H9 (cell line): ENCODE data around the gene LAMP5. TPM values are rescaled to one million over a fixed set of nuclear protein-coding genes. Genes with fewer than 3 reads are reported as not detected.

ENCODE experiments used
- DNase-seq: peaks from one replicate; pipeline ENCODE4 v3.0.0-alpha.2; 2017
- H2AFZ ChIP-seq: one replicate; pipeline ENCODE4 v1.6.1; 2013; ENCODE audit warnings: mild to moderate bottlenecking, low read length, control low read depth, moderate library complexity
- H2AK5ac ChIP-seq: 2 replicates; pipeline ENCODE4 v1.6.1; 2013; ENCODE audit warnings: low read length, control low read depth, mixed read lengths; ENCODE audit not compliant: insufficient read length
- H2BK120ac ChIP-seq: one replicate; pipeline ENCODE4 v1.6.1; 2013; ENCODE audit warnings: low read depth, mild to moderate bottlenecking, low read length, control low read depth, inconsistent platforms; ENCODE audit not compliant: poor library complexity, severe bottlenecking
- H2BK12ac ChIP-seq: 2 replicates; pipeline ENCODE4 v1.6.1; 2013; ENCODE audit warnings: low read length, control low read depth, mixed read lengths, low read depth; ENCODE audit not compliant: insufficient read length
- H2BK15ac ChIP-seq: 2 replicates; pipeline ENCODE4 v1.6.1; 2013; ENCODE audit warnings: low read depth, low read length, control low read depth
- H2BK20ac ChIP-seq: one replicate; pipeline ENCODE4 v1.6.1; 2013; ENCODE audit warnings: low read depth, mild to moderate bottlenecking, low read length, control low read depth, inconsistent platforms; ENCODE audit not compliant: poor library complexity, severe bottlenecking
- H2BK5ac ChIP-seq: 2 replicates; pipeline ENCODE4 v1.6.1; 2013; ENCODE audit warnings: low read length, control low read depth, mixed read lengths; ENCODE audit not compliant: insufficient read length
- H3K14ac ChIP-seq: 2 replicates; pipeline ENCODE4 v1.6.1; 2013; ENCODE audit warnings: low read length, control low read depth; ENCODE audit not compliant: insufficient read depth
- H3K18ac ChIP-seq: 2 replicates; pipeline ENCODE4 v1.6.1; 2013; ENCODE audit warnings: low read depth, mild to moderate bottlenecking, mixed read lengths, low read length, control low read depth; ENCODE audit not compliant: insufficient read length
- H3K23ac ChIP-seq: 2 replicates; pipeline ENCODE4 v1.6.1; 2013; ENCODE audit warnings: low read length, control low read depth, mixed read lengths, low read depth; ENCODE audit not compliant: insufficient read length
- H3K23me2 ChIP-seq: 2 replicates; pipeline ENCODE4 v1.6.1; 2013; ENCODE audit warnings: low read depth, mild to moderate bottlenecking, mixed read lengths, low read length, control low read depth; ENCODE audit not compliant: insufficient read length, poor library complexity, severe bottlenecking
- H3K27ac ChIP-seq: 2 replicates; pipeline ENCODE4 v1.5.1; 2013; ENCODE audit warnings: low read length, control low read depth, mixed read lengths, low read depth; ENCODE audit not compliant: insufficient read length
- H3K27me3 ChIP-seq: 2 replicates; pipeline ENCODE4 v1.6.1; 2013; ENCODE audit warnings: low read length, control low read depth, inconsistent platforms; ENCODE audit not compliant: insufficient read depth
- H3K4ac ChIP-seq: 2 replicates; pipeline ENCODE4 v1.6.1; 2013; ENCODE audit warnings: low read depth, mild to moderate bottlenecking, control low read depth, inconsistent platforms, low read length, moderate library complexity
- H3K4me1 ChIP-seq: 2 replicates; pipeline ENCODE4 v1.6.1; 2013; ENCODE audit warnings: low read length, control low read depth, inconsistent platforms; ENCODE audit not compliant: insufficient read depth
- H3K4me2 ChIP-seq: 2 replicates; pipeline ENCODE4 v1.6.1; 2013; ENCODE audit warnings: low read length, control low read depth, mixed read lengths; ENCODE audit not compliant: insufficient read length, insufficient read depth
- H3K56ac ChIP-seq: 2 replicates; pipeline ENCODE4 v1.6.1; 2013; ENCODE audit warnings: low read depth, mild to moderate bottlenecking, mixed read lengths, low read length, control low read depth; ENCODE audit not compliant: insufficient read length
- H3K79me1 ChIP-seq: 2 replicates; pipeline ENCODE4 v1.6.1; 2013; ENCODE audit warnings: low read depth, mild to moderate bottlenecking, moderate library complexity, low read length, control low read depth, inconsistent platforms; ENCODE audit not compliant: insufficient read depth, poor library complexity, severe bottlenecking
- H3K79me2 ChIP-seq: 2 replicates; pipeline ENCODE4 v1.6.1; 2013; ENCODE audit warnings: low read length, control low read depth, inconsistent platforms; ENCODE audit not compliant: insufficient read depth
- H3K9ac ChIP-seq: 2 replicates; pipeline ENCODE4 v1.6.1; 2013; ENCODE audit warnings: low read length, control low read depth, mixed read lengths; ENCODE audit not compliant: insufficient read length; ENCODE audit errors: extremely low read depth
- H3K9me3 ChIP-seq: one replicate; pipeline ENCODE4 v1.6.1; 2013; ENCODE audit warnings: low read depth, low read length, inconsistent platforms; ENCODE audit not compliant: control insufficient read depth
- H3T11ph ChIP-seq: one replicate; pipeline ENCODE4 v1.6.1; 2013; ENCODE audit warnings: mild to moderate bottlenecking, low read length, control low read depth, inconsistent platforms
- H4K20me1 ChIP-seq: one replicate; pipeline ENCODE4 v1.6.1; 2013; ENCODE audit not compliant: control insufficient read depth, insufficient read length, insufficient read depth
- H4K5ac ChIP-seq: 2 replicates; pipeline ENCODE4 v1.6.1; 2013; ENCODE audit warnings: low read depth, mild to moderate bottlenecking, mixed read lengths, low read length, control low read depth; ENCODE audit not compliant: insufficient read length
- H4K8ac ChIP-seq: replicated peaks from 2 replicates; pipeline ENCODE4 v1.6.1; 2013; ENCODE audit warnings: low read length, control low read depth, mixed read lengths, low read depth; ENCODE audit not compliant: insufficient read length
- H4K91ac ChIP-seq: 2 replicates; pipeline ENCODE4 v1.6.1; 2013; ENCODE audit warnings: low read depth, mild to moderate bottlenecking, moderate library complexity, mixed read lengths, low read length, control low read depth; ENCODE audit not compliant: insufficient read length
- H3K27ac Mint-ChIP-seq, 3 experiments: 2 replicates in 2 of 3; 3 replicates in 1 of 3; pipeline ENCODE4 v1.8.0; 2020 to 2021; ENCODE audit warnings: mixed read lengths in 3 of 3, mild to moderate bottlenecking in 1 of 3, moderate library complexity in 1 of 3
- H3K27me3 Mint-ChIP-seq: 2 replicates; pipeline ENCODE4 v1.8.0; 2021; ENCODE audit warnings: low read depth, mild to moderate bottlenecking, moderate library complexity, mixed read lengths
- H3K36me3 Mint-ChIP-seq, 3 experiments: 2 replicates in 2 of 3; 3 replicates in 1 of 3; pipeline ENCODE4 v1.8.0; 2020 to 2021; ENCODE audit warnings: low read depth in 3 of 3, mixed read lengths in 3 of 3; ENCODE audit not compliant: insufficient read depth in 1 of 3
- H3K4me1 Mint-ChIP-seq, 2 experiments: 2 replicates each; pipeline ENCODE4 v1.8.0; 2020; ENCODE audit warnings: mixed read lengths in 2 of 2
- H3K4me3 Mint-ChIP-seq, 2 experiments: 2 replicates in 1 of 2; 3 replicates in 1 of 2; pipeline ENCODE4 v1.8.0; 2020 to 2021; ENCODE audit warnings: mild to moderate bottlenecking in 2 of 2, mixed read lengths in 2 of 2, moderate library complexity in 1 of 2
- H3K9me3 Mint-ChIP-seq, 2 experiments: 2 replicates in 1 of 2; 3 replicates in 1 of 2; pipeline ENCODE4 v1.8.0; 2020; ENCODE audit warnings: mild to moderate bottlenecking in 2 of 2, mixed read lengths in 2 of 2, moderate library complexity in 1 of 2
- CTCF ChIP-seq: fragments of 200-600 bp; sonication (generic); conservative IDR thresholded peaks from 3 replicates; pipeline ENCODE4 v1.8.0; 2021; ENCODE audit warnings: antibody characterized with exemption, mild to moderate bottlenecking
- WGBS: extraction: QIAGEN DNeasy Blood & Tissue Kit; methylation state at CpG from one replicate; pipeline ENCODE4 v1.1.7; 2013; ENCODE audit warnings: missing lambda C conversion rate, low lambda C conversion rate, mixed read lengths; ENCODE audit not compliant: insufficient read length; ENCODE audit errors: extremely low coverage; 5-methylcytosine and 5-hydroxymethylcytosine counted together
- total RNA-seq: library from RNA; stranded (reverse); gene quantifications from 2 replicates; pipeline ENCODE4 v1.2.1, GENCODE V29; 2021

The LAMP5 gene
- total RNA-seq, 1 experiment from 2014 or later = 0.35 TPM

GRCh38 chr20:9543214-9543613, 28.8 kb downstream of the LAMP5 start:
- no peak for DNase-seq
- H3K27me3 ChIP-seq = no peaks in the 10 kb centered on the region
- no peaks in the 10 kb centered on the region; the same call in 1 of the 2 replicates for H3K4me1 ChIP-seq
- H3K79me2 ChIP-seq = no peaks in the 10 kb centered on the region
- no peak overlapping the region for H3K4ac ChIP-seq
- Mint-ChIP-seq H3K9me3 (no peaks in the 10 kb centered on the region), H3K36me3 (no peaks in the 10 kb centered on the region), H3K4me3 (no peak overlapping the region), H3K4me1 (peaks cover 8 to 11% of the 10 kb centered on the region in 2 experiments), H3K27me3 (peaks cover 1% of the 10 kb centered on the region; the same call in 1 of the 2 replicates), H3K27ac (no peak overlapping the region)
- no peak overlapping the region for H2AK5ac ChIP-seq
- H3K23me2 ChIP-seq = no peaks in the 10 kb centered on the region
- no peak overlapping the region for H3K18ac ChIP-seq
- no peaks in the 10 kb centered on the region for H4K20me1 ChIP-seq
- no peak for TF ChIP-seq CTCF
- no peak overlapping the region for H2BK15ac ChIP-seq
- no peak overlapping the region for H4K5ac ChIP-seq
- no peak overlapping the region for H3K56ac ChIP-seq
- no peak overlapping the region for H3K14ac ChIP-seq
- H3K23ac ChIP-seq = no peak overlapping the region
- no peak overlapping the region for H4K8ac ChIP-seq
- no peak overlapping the region for H3T11ph ChIP-seq
- H2BK12ac ChIP-seq = no peak overlapping the region
- H2BK5ac ChIP-seq = no peak overlapping the region
- no peak overlapping the region for H4K91ac ChIP-seq
- WGBS = no CpG with 5 or more reads among the region's 4 CpGs
- H3K27ac ChIP-seq = no peak overlapping the region
- no peaks in the 10 kb centered on the region for H3K79me1 ChIP-seq
- H2BK120ac ChIP-seq = no peak overlapping the region
- H3K9ac ChIP-seq = no peak overlapping the region
- no peak overlapping the region for H2BK20ac ChIP-seq
- no peaks in the 10 kb centered on the region for H3K9me3 ChIP-seq
- no peak overlapping the region for H3K4me2 ChIP-seq
- H2AFZ ChIP-seq = no peak overlapping the region
